Measurements from ENCODE around the gene LACRT. TPM values are rescaled to one million over a fixed set of nuclear protein-coding genes. Genes with fewer than 3 reads are reported as not detected.

The LACRT gene
- total RNA-seq, 2 experiments from 2014 or later, result not detected

- Mint-ChIP-seq H3K27ac (no peak within 1 kb of the TSS), H3K36me3 (no peaks in the 10 kb centered on the region), H3K4me3 (peak within 1 kb of the TSS; percentile 26), H3K9me3 (ENCODE audit: low read depth) (no peaks in the 10 kb centered on the region), H3K4me1 (peaks cover 2% of the 10 kb centered on the region), H3K27me3 (peaks cover 62% of the 10 kb centered on the region)
- ATAC-seq (no peak), DNase-seq (no peak)
- CTCF ChIA-PET, result interaction anchor here (1.0 kb wide), 1 partner anchor 9 kb away, joined by 4 read pairs; no protein-coding TSS in a partner anchor
Measured at GRCh38 chr12:54588110-54588889, 46.4 kb downstream of the LACRT start, which contains the start of gene PPP1R1A. Gene PPP1R1A, minus strand, starts transcription at chr12:54588659. Its CDS starts 171 bp downstream, at chr12:54588488.

GRCh38 chr12:54587315-54587873, 47.3 kb downstream of the LACRT start:
- Mint-ChIP-seq H3K4me1 (peaks cover 2% of the 10 kb centered on the region), H3K27me3 (peaks cover 63% of the 10 kb centered on the region), H3K36me3 (no peaks in the 10 kb centered on the region), H3K4me3 (no peak overlapping the region), H3K27ac (no peak overlapping the region), H3K9me3 (ENCODE audit: low read depth) (no peaks in the 10 kb centered on the region)
- CTCF ChIA-PET, result interaction anchor here (1.0 kb wide), 1 partner anchor 8 kb away, joined by 4 read pairs; no protein-coding TSS in a partner anchor
- ATAC-seq (no peak), DNase-seq (no peak)

GRCh38 chr12:54586620-54587019, 48.1 kb downstream of the LACRT start:
- DNase-seq (no peak), ATAC-seq (no peak)
- H3K36me3 Mint-ChIP-seq, result no peaks in the 10 kb centered on the region
- H3K9me3 Mint-ChIP-seq (ENCODE audit: low read depth), result no peaks in the 10 kb centered on the region
- no peak overlapping the region for H3K4me3 Mint-ChIP-seq
- H3K27me3 Mint-ChIP-seq, result peaks cover 62% of the 10 kb centered on the region
- H3K4me1 Mint-ChIP-seq, result peaks cover 2% of the 10 kb centered on the region
- no peak overlapping the region for H3K27ac Mint-ChIP-seq
- CTCF ChIA-PET, result no interaction called here

- ATAC-seq (no peak), DNase-seq (no peak)
- H3K4me1 Mint-ChIP-seq, result peaks cover 2% of the 10 kb centered on the region
- no peaks in the 10 kb centered on the region for H3K36me3 Mint-ChIP-seq
- H3K9me3 Mint-ChIP-seq (ENCODE audit: low read depth), result no peaks in the 10 kb centered on the region
- no peak overlapping the region for H3K27ac Mint-ChIP-seq
- H3K27me3 Mint-ChIP-seq, result peaks cover 54% of the 10 kb centered on the region
- H3K4me3 Mint-ChIP-seq, result no peak overlapping the region
- CTCF ChIA-PET, result no interaction called here
Measured at GRCh38 chr12:54585243-54585642, 49.5 kb downstream of the LACRT start.

GRCh38 chr12:54584128-54584527, 50.6 kb downstream of the LACRT start:
- CTCF ChIA-PET, result no interaction called here

GRCh38 chr12:54583726-54584125, 51.0 kb downstream of the LACRT start:
- Mint-ChIP-seq H3K27me3 (peaks cover 39% of the 10 kb centered on the region), H3K4me3 (no peak overlapping the region), H3K36me3 (no peaks in the 10 kb centered on the region), H3K27ac (no peak overlapping the region), H3K9me3 (ENCODE audit: low read depth) (no peaks in the 10 kb centered on the region), H3K4me1 (peaks cover 5% of the 10 kb centered on the region)
- DNase-seq (no peak), ATAC-seq (no peak)
- CTCF ChIA-PET, result no interaction called here

More at GRCh38 chr12:54584128-54584527, 50.6 kb downstream of the LACRT start:
- Mint-ChIP-seq H3K27me3 (peaks cover 43% of the 10 kb centered on the region), H3K9me3 (ENCODE audit: low read depth) (no peaks in the 10 kb centered on the region), H3K27ac (no peak overlapping the region), H3K4me1 (peaks cover 7% of the 10 kb centered on the region), H3K4me3 (no peak overlapping the region), H3K36me3 (no peaks in the 10 kb centered on the region)
- no peak for ATAC-seq
- DNase-seq, result no peak

GRCh38 chr12:54581412-54581811, 53.3 kb downstream of the LACRT start:
- Mint-ChIP-seq H3K27ac (no peak overlapping the region), H3K27me3 (peaks cover 21% of the 10 kb centered on the region), H3K36me3 (no peaks in the 10 kb centered on the region), H3K4me1 (peaks cover 5% of the 10 kb centered on the region), H3K9me3 (ENCODE audit: low read depth) (no peaks in the 10 kb centered on the region), H3K4me3 (no peak overlapping the region)
- CTCF ChIA-PET, result interaction anchor here (1.8 to 2.6 kb wide), 2 partner anchors 19 to 20 kb away, joined by 5 to 14 read pairs; no protein-coding TSS in a partner anchor
- ATAC-seq, result no peak
- DNase-seq, result no peak

Other genes starting within 250 kb of the LACRT start
- gene ITGA5, start 215.6 kb downstream of the LACRT start, total RNA-seq, result 10 to 100 TPM; 13.2 to 37.6 TPM
- 10 to 100 TPM; 10.0 to 13.2 TPM for gene GTSF1, start 161.3 kb downstream of the LACRT start, total RNA-seq
- 100 to 1,000 TPM; 132 to 133 TPM for gene NCKAP1L, start 137.1 kb downstream of the LACRT start, total RNA-seq
- 10 to 100 TPM; 10.6 to 14.3 TPM for gene PDE1B, start 85.3 kb downstream of the LACRT start, total RNA-seq
- gene PPP1R1A, start 46.2 kb downstream of the LACRT start, total RNA-seq, result not detected
- gene DCD, start 13.5 kb upstream of the LACRT start, total RNA-seq, result not detected
- not detected for gene MUCL1, start 219.6 kb upstream of the LACRT start, total RNA-seq